Measurements from ENCODE around the gene PIGQ. TPM values are rescaled to one million over a fixed set of nuclear protein-coding genes. Genes with fewer than 3 reads are reported as not detected.

PIGQ gene
- total and polyA plus RNA-seq, 2 of the 13 experiments (the other 11 are each of a cell fraction or from before 2014, with no cell fraction given): 7.7 to 19.7 TPM

DNA sequence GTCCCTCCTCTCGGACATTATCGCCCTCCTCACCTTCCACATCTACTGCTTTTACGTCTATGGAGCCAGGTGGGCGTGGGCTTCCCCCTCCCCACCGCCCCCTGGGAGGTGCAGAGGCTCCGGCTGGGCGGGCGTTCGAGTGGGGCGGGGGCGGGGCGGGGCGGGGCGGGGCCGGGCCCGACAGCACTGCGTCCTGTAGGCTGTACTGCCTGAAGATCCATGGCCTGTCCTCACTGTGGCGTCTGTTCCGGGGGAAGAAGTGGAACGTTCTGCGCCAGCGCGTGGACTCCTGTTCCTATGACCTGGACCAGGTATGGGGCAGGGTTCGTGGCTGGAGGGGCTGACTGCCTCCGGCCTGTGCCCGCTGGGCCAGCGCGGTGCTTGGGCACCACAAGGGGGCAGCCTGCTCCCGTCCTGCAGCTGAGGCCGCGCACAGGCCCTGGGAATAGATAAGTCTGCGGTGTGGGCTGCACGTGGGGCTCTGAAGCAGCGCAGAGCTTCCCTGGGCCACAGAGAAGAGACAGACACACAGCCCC, 9.2 kb downstream of the PIGQ start (continued):
- TF ChIP-seq, protein P1, sequence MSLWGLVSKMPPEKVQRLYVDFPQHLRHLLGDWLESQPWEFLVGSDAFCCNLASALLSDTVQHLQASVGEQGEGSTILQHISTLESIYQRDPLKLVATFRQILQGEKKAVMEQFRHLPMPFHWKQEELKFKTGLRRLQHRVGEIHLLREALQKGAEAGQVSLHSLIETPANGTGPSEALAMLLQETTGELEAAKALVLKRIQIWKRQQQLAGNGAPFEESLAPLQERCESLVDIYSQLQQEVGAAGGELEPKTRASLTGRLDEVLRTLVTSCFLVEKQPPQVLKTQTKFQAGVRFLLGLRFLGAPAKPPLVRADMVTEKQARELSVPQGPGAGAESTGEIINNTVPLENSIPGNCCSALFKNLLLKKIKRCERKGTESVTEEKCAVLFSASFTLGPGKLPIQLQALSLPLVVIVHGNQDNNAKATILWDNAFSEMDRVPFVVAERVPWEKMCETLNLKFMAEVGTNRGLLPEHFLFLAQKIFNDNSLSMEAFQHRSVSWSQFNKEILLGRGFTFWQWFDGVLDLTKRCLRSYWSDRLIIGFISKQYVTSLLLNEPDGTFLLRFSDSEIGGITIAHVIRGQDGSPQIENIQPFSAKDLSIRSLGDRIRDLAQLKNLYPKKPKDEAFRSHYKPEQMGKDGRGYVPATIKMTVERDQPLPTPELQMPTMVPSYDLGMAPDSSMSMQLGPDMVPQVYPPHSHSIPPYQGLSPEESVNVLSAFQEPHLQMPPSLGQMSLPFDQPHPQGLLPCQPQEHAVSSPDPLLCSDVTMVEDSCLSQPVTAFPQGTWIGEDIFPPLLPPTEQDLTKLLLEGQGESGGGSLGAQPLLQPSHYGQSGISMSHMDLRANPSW (CRISPR knock-in tag; IDR thresholded peaks at IDR 0.05; ENCODE audit: borderline replicate concordance): no peak
- TF ChIP-seq IRX3 (CRISPR knock-in tag; IDR thresholded peaks at IDR 0.05; ENCODE audit: borderline replicate concordance, low read depth): no peak
- TF ChIP-seq SRY (CRISPR knock-in tag; IDR thresholded peaks at IDR 0.05): no peak
- TF ChIP-seq MTF1 (CRISPR knock-in tag; IDR thresholded peaks at IDR 0.05): no peak
- peak; percentile 89 for TF ChIP-seq ZFX (CRISPR knock-in tag; IDR thresholded peaks at IDR 0.05; ENCODE audit: low read depth)
- TF ChIP-seq NFYC (CRISPR knock-in tag; IDR thresholded peaks at IDR 0.05): no peak
- no peak for TF ChIP-seq ZNF350 (CRISPR knock-in tag; IDR thresholded peaks at IDR 0.05; ENCODE audit: borderline replicate concordance, low read depth)
- TF ChIP-seq TMF1 (CRISPR knock-in tag; IDR thresholded peaks at IDR 0.05; ENCODE audit: low read depth): no peak
- TF ChIP-seq, protein P2, sequence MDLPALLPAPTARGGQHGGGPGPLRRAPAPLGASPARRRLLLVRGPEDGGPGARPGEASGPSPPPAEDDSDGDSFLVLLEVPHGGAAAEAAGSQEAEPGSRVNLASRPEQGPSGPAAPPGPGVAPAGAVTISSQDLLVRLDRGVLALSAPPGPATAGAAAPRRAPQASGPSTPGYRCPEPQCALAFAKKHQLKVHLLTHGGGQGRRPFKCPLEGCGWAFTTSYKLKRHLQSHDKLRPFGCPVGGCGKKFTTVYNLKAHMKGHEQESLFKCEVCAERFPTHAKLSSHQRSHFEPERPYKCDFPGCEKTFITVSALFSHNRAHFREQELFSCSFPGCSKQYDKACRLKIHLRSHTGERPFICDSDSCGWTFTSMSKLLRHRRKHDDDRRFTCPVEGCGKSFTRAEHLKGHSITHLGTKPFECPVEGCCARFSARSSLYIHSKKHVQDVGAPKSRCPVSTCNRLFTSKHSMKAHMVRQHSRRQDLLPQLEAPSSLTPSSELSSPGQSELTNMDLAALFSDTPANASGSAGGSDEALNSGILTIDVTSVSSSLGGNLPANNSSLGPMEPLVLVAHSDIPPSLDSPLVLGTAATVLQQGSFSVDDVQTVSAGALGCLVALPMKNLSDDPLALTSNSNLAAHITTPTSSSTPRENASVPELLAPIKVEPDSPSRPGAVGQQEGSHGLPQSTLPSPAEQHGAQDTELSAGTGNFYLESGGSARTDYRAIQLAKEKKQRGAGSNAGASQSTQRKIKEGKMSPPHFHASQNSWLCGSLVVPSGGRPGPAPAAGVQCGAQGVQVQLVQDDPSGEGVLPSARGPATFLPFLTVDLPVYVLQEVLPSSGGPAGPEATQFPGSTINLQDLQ (CRISPR knock-in tag; IDR thresholded peaks at IDR 0.05): no peak
- no peak for TF ChIP-seq ZNF563 (CRISPR knock-in tag; IDR thresholded peaks at IDR 0.05)
- TF ChIP-seq, protein P3, sequence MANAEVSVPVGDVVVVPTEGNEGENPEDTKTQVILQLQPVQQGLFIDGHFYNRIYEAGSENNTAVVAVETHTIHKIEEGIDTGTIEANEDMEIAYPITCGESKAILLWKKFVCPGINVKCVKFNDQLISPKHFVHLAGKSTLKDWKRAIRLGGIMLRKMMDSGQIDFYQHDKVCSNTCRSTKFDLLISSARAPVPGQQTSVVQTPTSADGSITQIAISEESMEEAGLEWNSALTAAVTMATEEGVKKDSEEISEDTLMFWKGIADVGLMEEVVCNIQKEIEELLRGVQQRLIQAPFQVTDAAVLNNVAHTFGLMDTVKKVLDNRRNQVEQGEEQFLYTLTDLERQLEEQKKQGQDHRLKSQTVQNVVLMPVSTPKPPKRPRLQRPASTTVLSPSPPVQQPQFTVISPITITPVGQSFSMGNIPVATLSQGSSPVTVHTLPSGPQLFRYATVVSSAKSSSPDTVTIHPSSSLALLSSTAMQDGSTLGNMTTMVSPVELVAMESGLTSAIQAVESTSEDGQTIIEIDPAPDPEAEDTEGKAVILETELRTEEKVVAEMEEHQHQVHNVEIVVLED (CRISPR knock-in tag; IDR thresholded peaks at IDR 0.05; ENCODE audit: borderline replicate concordance): no peak
- no peak for TF ChIP-seq ZNF234 (CRISPR knock-in tag; conservative IDR thresholded peaks at IDR 0.05)
- TF ChIP-seq MATR3 (CRISPR knock-in tag; IDR thresholded peaks at IDR 0.05): no peak
- no peak for TF ChIP-seq NCOA1 (CRISPR knock-in tag; IDR thresholded peaks at IDR 0.05)
- no peak for TF ChIP-seq MAFK (conservative IDR thresholded peaks at IDR 0.05 in 1 of 2, IDR thresholded peaks at IDR 0.05 in 1 of 2; ENCODE audit: low read length in 2 of 2)
- no peak for TF ChIP-seq TBL1XR1 (IDR thresholded peaks at IDR 0.05; ENCODE audit: borderline replicate concordance, low read length, partially characterized antibody)
- peak; percentile 51; the same call in 1 of the 2 replicates for TF ChIP-seq GATAD2A (CRISPR knock-in tag; IDR thresholded peaks at IDR 0.05)
- TF ChIP-seq ZNF776 (CRISPR knock-in tag; IDR thresholded peaks at IDR 0.05): no peak
- TF ChIP-seq, protein P4, sequence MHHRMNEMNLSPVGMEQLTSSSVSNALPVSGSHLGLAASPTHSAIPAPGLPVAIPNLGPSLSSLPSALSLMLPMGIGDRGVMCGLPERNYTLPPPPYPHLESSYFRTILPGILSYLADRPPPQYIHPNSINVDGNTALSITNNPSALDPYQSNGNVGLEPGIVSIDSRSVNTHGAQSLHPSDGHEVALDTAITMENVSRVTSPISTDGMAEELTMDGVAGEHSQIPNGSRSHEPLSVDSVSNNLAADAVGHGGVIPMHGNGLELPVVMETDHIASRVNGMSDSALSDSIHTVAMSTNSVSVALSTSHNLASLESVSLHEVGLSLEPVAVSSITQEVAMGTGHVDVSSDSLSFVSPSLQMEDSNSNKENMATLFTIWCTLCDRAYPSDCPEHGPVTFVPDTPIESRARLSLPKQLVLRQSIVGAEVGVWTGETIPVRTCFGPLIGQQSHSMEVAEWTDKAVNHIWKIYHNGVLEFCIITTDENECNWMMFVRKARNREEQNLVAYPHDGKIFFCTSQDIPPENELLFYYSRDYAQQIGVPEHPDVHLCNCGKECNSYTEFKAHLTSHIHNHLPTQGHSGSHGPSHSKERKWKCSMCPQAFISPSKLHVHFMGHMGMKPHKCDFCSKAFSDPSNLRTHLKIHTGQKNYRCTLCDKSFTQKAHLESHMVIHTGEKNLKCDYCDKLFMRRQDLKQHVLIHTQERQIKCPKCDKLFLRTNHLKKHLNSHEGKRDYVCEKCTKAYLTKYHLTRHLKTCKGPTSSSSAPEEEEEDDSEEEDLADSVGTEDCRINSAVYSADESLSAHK (CRISPR knock-in tag; IDR thresholded peaks at IDR 0.05; ENCODE audit: borderline replicate concordance): no peak
- peak; percentile 71 for TF ChIP-seq BORCS8-MEF2B (CRISPR knock-in tag; IDR thresholded peaks at IDR 0.05)

Data from HepG2 (cell line).